Measurements from ENCODE around the gene FILIP1L.

FILIP1L gene

GRCh38 chr3:100114413-100115030 lies at the start of gene FILIP1L:
Gene FILIP1L (minus strand): TSS chr3:100114501.
- H3K36me3 ChIP-seq (ENCODE audit: low read length): no peaks in the 10 kb centered on the region
- H3K27ac ChIP-seq (ENCODE audit: low read depth, low read length): no peak within 1 kb of the TSS
- no peaks in the 10 kb centered on the region for H4K20me1 ChIP-seq (ENCODE audit: low read depth, low read length)
- no peak within 1 kb of the TSS for H2AFZ ChIP-seq (ENCODE audit: low read depth, low read length, severe bottlenecking)
- no peak within 1 kb of the TSS for H3K9ac ChIP-seq (ENCODE audit: low read length)
- TF ChIP-seq EZH2phosphoT487 (conservative IDR thresholded peaks at IDR 0.05; ENCODE audit: low read length): no peak
- no peak for TF ChIP-seq CTCF (IDR thresholded peaks at IDR 0.05; ENCODE audit: insufficient read depth, low read length, poor library complexity, severe bottlenecking)
- H3K79me2 ChIP-seq (ENCODE audit: insufficient read depth, low read length): no peaks in the 10 kb centered on the region
- no peaks in the 10 kb centered on the region for H3K9me2 ChIP-seq (replicated peaks; ENCODE audit: insufficient read depth, low read length)
- H3K4me2 ChIP-seq (ENCODE audit: low read depth, low read length, poor library complexity, severe bottlenecking): no peak within 1 kb of the TSS
- no peaks in the 10 kb centered on the region for H3K9me3 ChIP-seq (ENCODE audit: insufficient read depth, low read length)
- no peak within 1 kb of the TSS for H3K4me3 ChIP-seq (ENCODE audit: insufficient read depth, low read length, poor library complexity, severe bottlenecking)
- H3F3A ChIP-seq (ENCODE audit: insufficient read depth): no peaks in the 10 kb centered on the region
- no peaks in the 10 kb centered on the region for H3K27me3 ChIP-seq (ENCODE audit: low read length)

- Histone ChIP-seq H3K36me3 (ENCODE audit: low read length) (no peaks in the 10 kb centered on the region), H3K9me3 (ENCODE audit: insufficient read depth, low read length) (no peaks in the 10 kb centered on the region), H4K20me1 (ENCODE audit: low read depth, low read length) (no peaks in the 10 kb centered on the region), H3K9ac (ENCODE audit: low read length) (no peak overlapping the region), H3K27me3 (ENCODE audit: low read length) (no peaks in the 10 kb centered on the region), H3F3A (ENCODE audit: insufficient read depth) (no peaks in the 10 kb centered on the region), H3K79me2 (ENCODE audit: insufficient read depth, low read length) (no peaks in the 10 kb centered on the region), H3K4me2 (ENCODE audit: low read depth, low read length, poor library complexity, severe bottlenecking) (no peak overlapping the region), H2AFZ (ENCODE audit: low read depth, low read length, severe bottlenecking) (no peak overlapping the region), H3K9me2 (replicated peaks; ENCODE audit: insufficient read depth, low read length) (no peaks in the 10 kb centered on the region), H3K4me3 (ENCODE audit: insufficient read depth, low read length, poor library complexity, severe bottlenecking) (no peak overlapping the region), H3K27ac (ENCODE audit: low read depth, low read length) (no peak overlapping the region)
- TF ChIP-seq CTCF (IDR thresholded peaks at IDR 0.05; ENCODE audit: insufficient read depth, low read length, poor library complexity, severe bottlenecking): no peak
Measured at GRCh38 chr3:100163787-100164186, 49.5 kb upstream of the FILIP1L start.

- Histone ChIP-seq H3K4me3 (ENCODE audit: insufficient read depth, low read length, poor library complexity, severe bottlenecking) (no peak overlapping the region), H3F3A (ENCODE audit: insufficient read depth) (no peaks in the 10 kb centered on the region), H3K27me3 (ENCODE audit: low read length) (no peaks in the 10 kb centered on the region), H3K79me2 (ENCODE audit: insufficient read depth, low read length) (no peaks in the 10 kb centered on the region), H3K4me2 (ENCODE audit: low read depth, low read length, poor library complexity, severe bottlenecking) (no peak overlapping the region), H2AFZ (ENCODE audit: low read depth, low read length, severe bottlenecking) (no peak overlapping the region), H4K20me1 (ENCODE audit: low read depth, low read length) (no peaks in the 10 kb centered on the region), H3K27ac (ENCODE audit: low read depth, low read length) (no peak overlapping the region), H3K9me3 (ENCODE audit: insufficient read depth, low read length) (peaks cover 3% of the 10 kb centered on the region; the same call in 1 of the 2 replicates), H3K36me3 (ENCODE audit: low read length) (peaks cover 8% of the 10 kb centered on the region), H3K9ac (ENCODE audit: low read length) (no peak overlapping the region), H3K9me2 (replicated peaks; ENCODE audit: insufficient read depth, low read length) (no peaks in the 10 kb centered on the region)
- TF ChIP-seq CTCF (IDR thresholded peaks at IDR 0.05; ENCODE audit: insufficient read depth, low read length, poor library complexity, severe bottlenecking): no peak
- TF ChIP-seq EZH2phosphoT487 (conservative IDR thresholded peaks at IDR 0.05; ENCODE audit: low read length): no peak
Measured at GRCh38 chr3:100160521-100160920, 46.2 kb upstream of the FILIP1L start.
